Fibroblast of lung (primary cell): Measurements from ENCODE around the gene ZDHHC8.

ENCODE experiments used
- EZH2 ChIP-seq: IDR thresholded peaks from 2 replicates; pipeline ENCODE4 v1.5.1; 2012; ENCODE audit warnings: low read length, control low read depth, mild to moderate bottlenecking; ENCODE audit errors: missing control alignments
- TF ChIP-seq, protein P1 (sequence below), 2 donors: IDR thresholded peaks in 1 of 2; conservative IDR thresholded peaks in 1 of 2; 1 replicate in 1 of 2; 2 replicates in 1 of 2; pipeline ENCODE4 v1.5.1; 2011 to 2012; ENCODE audit warnings: low read length in 2 of 2, control low read depth in 1 of 2, inconsistent platforms in 1 of 2, low read depth in 1 of 2, mild to moderate bottlenecking in 1 of 2

DNA sequence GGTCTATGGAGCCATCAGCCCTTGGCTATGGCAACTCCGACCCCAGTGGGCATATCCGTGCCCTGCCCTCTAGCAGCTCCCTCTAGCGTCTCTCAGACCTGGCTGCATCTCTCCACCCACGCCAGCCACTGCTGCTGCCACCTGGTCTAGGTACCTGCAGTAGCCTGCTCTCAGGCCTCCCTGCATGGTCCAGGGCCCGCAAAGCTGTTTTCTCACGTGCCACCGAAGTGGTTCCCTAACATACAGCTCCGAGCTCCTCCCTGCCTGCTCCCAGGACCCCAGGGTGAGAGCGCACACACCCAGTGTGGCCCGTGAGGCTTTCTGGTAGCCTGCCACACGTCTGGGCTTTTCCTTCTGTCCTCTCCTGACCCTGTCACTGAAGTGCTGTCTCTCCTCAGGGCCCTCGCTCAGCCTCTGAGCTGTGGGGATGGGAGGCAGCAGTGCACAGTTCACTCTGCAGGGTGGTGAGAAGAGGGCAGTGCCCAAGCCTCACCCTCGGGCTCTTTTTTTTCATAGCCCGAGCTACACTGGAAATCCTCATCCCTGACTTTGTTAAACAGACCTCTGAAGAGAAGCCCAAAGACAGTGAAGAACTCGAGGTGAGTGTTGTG, 37.3 kb upstream of the ZDHHC8 start:
- TF ChIP-seq, protein P1, sequence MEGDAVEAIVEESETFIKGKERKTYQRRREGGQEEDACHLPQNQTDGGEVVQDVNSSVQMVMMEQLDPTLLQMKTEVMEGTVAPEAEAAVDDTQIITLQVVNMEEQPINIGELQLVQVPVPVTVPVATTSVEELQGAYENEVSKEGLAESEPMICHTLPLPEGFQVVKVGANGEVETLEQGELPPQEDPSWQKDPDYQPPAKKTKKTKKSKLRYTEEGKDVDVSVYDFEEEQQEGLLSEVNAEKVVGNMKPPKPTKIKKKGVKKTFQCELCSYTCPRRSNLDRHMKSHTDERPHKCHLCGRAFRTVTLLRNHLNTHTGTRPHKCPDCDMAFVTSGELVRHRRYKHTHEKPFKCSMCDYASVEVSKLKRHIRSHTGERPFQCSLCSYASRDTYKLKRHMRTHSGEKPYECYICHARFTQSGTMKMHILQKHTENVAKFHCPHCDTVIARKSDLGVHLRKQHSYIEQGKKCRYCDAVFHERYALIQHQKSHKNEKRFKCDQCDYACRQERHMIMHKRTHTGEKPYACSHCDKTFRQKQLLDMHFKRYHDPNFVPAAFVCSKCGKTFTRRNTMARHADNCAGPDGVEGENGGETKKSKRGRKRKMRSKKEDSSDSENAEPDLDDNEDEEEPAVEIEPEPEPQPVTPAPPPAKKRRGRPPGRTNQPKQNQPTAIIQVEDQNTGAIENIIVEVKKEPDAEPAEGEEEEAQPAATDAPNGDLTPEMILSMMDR (conservative IDR thresholded peaks at IDR 0.05 in 1 of 2, IDR thresholded peaks at IDR 0.05 in 1 of 2; ENCODE audit: low read depth in 1 of 2, low read length in 2 of 2) = no peak
- TF ChIP-seq EZH2 = no peak
